GM08714 (cell line): ENCODE results near the gene TMTC2.
"Not testable (repeated sequence)": the region's sequence is repeated elsewhere in the genome, so short reads cannot be mapped to it uniquely, and the experiment has no call there.

ENCODE experiments used
- H3K4me3 ChIP-seq: fragments of 200-500 bp; sonication (Bioruptor generic); 2 replicates; pipeline ENCODE4 v1.5.1; 2014; ENCODE audit warnings: mild to moderate bottlenecking, low read length, inconsistent platforms
- ZNF274 ChIP-seq: IDR thresholded peaks from 2 replicates; pipeline ENCODE4 v1.6.1; 2012; ENCODE audit warnings: mild to moderate bottlenecking, low read depth, low read length

TMTC2 gene

DNA sequence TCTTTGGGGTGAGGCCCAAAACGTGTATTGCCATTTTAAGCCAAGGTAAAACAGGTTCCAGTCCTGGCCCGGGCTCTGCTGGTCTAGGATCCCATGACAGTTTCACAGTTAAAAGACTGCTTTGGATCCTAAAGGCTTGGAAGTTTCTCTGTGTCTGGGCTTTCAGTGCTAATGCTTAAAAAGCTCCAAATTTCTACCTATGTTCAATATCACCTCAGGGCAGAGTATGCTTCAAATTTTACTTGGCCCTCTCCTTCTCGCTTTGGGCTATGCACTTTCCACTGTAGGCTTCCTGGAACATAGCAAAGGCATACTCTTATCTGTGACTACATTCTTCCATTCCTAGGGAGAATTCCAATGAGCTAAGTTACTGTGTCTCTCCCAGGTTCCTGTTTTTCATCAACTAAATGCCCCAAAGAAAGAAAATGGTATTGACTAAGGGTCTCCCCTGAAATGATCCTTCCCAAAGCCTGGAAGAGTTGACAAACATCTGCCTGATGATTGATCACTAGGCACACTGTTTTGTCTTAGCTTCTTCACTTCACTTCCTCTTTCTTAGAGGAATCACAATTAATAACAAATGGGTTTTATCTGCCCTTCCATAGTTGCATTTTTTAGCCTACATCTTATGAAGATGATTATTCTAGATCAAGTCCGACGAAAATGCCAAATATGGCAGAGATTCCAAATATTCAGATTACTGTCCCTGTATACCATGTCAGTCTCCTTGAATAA is 79.4 kb downstream of the TMTC2 start:
- TF ChIP-seq ZNF274 = no peak

GRCh38 chr12:82774666-82775065 is 88.0 kb downstream of the TMTC2 start:
- no peak for TF ChIP-seq ZNF274
- H3K4me3 ChIP-seq = no peak overlapping the region

More for the DNA sequence above, 79.4 kb downstream of the TMTC2 start:
- no peak overlapping the region for H3K4me3 ChIP-seq

DNA sequence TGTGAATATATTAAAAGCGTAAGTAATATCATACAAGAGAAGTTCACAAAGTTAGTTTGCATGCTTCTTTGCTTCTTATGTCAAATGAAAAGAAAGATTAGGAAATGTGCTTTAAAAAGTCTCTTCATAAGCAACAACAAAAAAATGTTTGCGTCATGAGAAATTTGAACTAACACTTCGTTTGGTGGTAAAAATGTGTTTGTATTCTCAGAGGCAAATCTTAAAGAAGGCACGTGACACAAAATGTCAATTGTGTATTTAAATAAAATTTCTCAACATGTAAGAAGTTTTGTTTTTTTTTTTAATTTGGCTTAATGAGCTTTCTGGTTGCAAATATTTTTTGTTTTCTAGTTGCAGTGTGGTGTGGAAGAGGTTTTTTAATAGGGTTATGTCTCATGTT is 93.8 kb downstream of the TMTC2 start:
- TF ChIP-seq ZNF274 = no peak

DNA sequence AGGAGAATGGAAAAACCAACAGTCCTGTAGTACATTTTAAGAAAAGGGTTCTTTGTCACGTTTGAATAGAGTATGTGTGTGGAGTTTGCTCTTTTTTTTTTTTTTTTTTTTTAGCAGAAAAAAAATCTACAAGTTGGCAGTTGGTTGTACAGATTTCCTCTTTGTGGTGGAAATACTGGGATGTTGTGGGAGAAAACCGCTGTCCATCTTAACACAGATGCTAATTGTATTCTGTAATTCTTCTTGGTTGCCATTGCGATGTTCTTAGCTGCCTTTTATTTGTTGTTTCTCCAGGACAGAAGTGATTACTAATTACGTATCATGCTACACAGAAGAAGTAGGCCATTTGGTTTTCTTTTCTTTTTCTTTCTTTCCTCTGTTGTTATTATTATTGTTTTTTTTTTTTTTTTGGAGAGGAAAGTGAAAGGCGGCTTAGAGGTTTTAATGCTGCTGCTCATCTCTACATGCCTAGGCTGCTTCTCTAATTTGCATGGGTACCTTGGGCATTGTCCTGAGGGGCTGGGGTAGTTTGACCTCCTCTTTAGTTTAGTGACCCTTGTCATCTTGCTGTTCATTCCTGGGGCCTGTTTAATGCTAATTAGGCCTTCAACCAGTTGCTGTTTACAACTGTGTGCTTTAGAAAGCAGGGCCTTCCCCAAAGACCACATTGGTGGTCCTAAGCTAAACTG is 94.7 kb downstream of the TMTC2 start:
- no peak for TF ChIP-seq ZNF274
- no peak overlapping the region for H3K4me3 ChIP-seq

More for the DNA sequence above, 93.8 kb downstream of the TMTC2 start:
- no peak overlapping the region for H3K4me3 ChIP-seq

- H3K4me3 ChIP-seq = no peak overlapping the region
- TF ChIP-seq ZNF274 = no peak
These were observed 96.7 kb downstream of the TMTC2 start for GRCh38 chr12:82783435-82783834.

GRCh38 chr12:82787016-82787415 is 100.3 kb downstream of the TMTC2 start:
- TF ChIP-seq ZNF274 = no peak
- H3K4me3 ChIP-seq = no peak overlapping the region

DNA sequence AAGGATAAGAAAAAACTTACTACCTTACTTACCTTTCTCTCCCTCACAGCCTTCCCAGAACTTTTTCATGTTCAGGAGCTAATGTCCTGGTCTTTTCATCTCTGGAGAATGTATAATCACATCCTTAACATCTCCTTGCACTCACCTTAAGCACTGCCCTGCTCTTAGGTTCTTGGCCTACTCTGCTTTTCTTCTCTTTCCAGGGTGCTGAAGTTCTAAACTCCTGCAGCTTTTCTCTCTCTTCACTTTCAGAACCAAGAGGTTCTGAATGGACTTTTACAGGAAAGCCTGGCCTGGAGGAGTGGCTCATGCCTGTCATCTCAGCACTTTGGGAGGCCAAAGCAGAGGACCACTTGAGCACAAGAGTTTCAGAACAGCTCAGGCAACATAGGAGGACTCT is 101.9 kb downstream of the TMTC2 start:
- TF ChIP-seq ZNF274 = no peak
- no peak overlapping the region for H3K4me3 ChIP-seq

DNA sequence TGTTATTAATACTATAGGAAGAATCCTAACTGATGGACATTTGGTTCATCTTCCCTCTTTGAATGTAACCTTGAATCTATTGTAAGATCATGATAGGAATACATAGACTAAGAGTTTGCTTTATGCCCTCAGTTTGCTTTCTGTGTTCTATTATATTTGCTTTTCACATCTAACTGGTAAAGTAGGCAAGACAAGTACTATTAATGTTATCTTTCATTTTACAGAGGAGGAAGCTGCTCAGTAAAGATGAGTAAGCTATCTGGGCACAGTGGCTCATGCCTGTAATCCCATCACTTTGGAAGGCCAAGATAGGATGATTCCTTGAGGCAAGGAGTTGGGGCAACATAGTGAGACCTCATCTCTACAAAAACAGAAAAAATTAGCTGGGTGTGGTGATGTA is 103.0 kb downstream of the TMTC2 start:
- no peak overlapping the region for H3K4me3 ChIP-seq
- no peak for TF ChIP-seq ZNF274

DNA sequence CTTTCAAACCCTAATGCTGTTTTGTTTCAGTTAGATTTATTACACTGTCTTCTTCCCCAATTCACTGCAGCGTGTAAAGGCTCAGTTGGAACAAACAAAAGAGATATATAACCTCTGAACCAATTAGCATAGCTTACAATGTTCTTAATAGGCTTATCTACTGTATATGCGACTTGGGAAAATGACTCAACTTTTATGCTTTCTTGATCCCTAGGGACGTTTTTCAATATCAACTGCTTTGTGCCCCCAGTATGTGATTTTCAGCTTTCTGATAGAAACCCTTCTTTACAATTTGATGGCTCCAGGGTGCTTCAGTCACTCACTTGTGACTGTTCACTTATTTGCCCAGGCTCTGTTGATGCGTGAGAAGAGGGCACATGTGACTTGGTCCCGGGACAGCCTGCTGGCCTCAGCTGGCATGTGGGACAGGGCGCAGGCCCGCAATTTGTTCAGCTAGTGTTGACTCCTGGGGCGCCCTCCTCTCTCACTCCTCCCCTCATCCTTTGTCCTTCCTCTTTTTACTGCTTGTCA is 107.1 kb downstream of the TMTC2 start:
- no peak for TF ChIP-seq ZNF274
- H3K4me3 ChIP-seq = no peak overlapping the region

- TF ChIP-seq ZNF274 = no peak
- H3K4me3 ChIP-seq = no peak overlapping the region
These were observed 110.8 kb downstream of the TMTC2 start for GRCh38 chr12:82797480-82797879.

DNA sequence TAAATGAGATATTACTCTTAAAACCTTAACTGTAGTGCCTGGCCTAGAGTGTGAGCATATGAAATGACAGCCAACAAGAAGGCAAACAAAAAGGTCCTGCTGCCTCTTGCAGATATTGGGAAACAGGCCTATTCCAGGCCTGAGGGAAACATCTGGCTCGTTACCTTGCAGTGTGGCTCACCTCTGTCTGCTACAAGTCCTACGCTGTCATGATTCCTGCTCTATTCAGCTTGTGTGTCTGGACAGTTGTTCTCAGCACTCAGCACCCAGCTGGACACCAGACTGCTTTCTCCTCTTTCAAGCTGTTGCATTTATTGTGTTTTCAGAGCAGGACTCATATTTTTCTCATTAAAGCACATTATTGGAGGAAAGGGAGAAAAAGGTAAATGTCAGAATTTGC is 113.5 kb downstream of the TMTC2 start:
- H3K4me3 ChIP-seq = no peak overlapping the region
- no peak for TF ChIP-seq ZNF274

- no peak overlapping the region for H3K4me3 ChIP-seq
- no peak for TF ChIP-seq ZNF274
These were observed 115.4 kb downstream of the TMTC2 start for GRCh38 chr12:82801951-82802610.

DNA sequence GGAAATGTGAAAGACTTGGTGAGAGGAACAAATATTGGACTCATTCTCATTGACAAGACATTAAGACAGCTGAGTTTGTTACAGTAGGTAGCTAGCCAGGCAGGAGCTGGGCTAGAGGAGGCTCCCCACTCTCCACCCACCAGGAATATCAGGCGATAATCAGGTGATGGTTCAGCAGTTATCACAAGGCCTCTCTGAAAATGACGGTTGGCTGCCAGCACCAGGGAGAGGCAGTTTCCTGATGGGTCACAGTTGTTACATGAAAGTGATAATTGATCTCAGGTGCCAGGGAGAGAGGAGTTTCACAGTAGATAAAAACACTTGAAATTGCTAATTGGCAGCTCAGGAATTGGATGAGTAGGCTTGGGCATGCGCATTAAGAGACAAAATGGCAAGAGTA is 116.5 kb downstream of the TMTC2 start:
- no peak overlapping the region for H3K4me3 ChIP-seq

GRCh38 chr12:82804601-82805000 is 117.9 kb downstream of the TMTC2 start:
- no peak for TF ChIP-seq ZNF274
- H3K4me3 ChIP-seq = no peak overlapping the region

More for the DNA sequence above, 116.5 kb downstream of the TMTC2 start:
- TF ChIP-seq ZNF274 = no peak

DNA sequence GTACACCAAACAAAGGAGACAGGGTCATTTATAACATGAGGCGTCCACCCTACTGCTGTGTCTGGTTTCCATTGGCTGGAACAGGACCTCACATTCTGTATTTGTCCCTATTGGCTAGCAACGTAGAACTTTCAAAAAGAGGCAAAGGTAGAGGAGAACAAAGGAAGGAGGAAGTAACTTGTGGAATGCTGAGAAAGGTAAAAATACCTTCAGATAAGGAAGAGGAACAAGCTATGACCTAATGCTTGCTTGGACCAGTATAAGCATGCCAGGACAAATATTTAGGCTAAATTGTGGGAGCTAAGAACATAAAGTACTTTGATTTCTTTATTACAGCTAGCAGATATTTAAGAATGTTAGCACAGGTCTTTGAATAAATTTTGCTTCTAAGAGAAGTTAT is 118.3 kb downstream of the TMTC2 start:
- not testable (repeated sequence) for H3K4me3 ChIP-seq
